Measurements from ENCODE around the gene SBNO2. TPM values are rescaled to one million over a fixed set of nuclear protein-coding genes. Genes with fewer than 3 reads are reported as not detected.

The SBNO2 gene
- total RNA-seq, 1 experiment from 2014 or later = 97.8 TPM

DNA sequence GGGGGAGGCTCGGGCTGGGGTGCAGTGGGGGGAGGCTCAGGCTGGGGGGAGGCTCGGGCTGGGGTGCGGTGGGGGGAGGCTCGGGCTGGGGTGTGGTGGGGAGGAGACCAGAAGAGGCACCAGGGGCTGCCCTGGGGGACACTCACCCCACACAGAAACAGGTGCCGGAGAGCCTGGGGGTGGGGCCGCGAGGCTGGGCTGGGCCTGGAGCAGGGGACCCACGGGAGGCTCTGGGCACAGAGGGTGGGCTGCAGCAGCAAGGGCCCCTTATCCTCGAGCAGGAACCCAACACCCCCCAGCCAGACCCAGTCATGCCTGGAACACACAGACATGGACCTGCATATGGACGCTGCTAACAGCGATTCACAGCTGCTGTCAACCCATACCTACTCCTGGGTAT is 35.9 kb downstream of the SBNO2 start:
- no peaks in the 10 kb centered on the region for H3K27me3 Mint-ChIP-seq (ENCODE audit: unreplicated experiment)
- no peak overlapping the region for H3K27ac Mint-ChIP-seq (ENCODE audit: unreplicated experiment)
- H3K9me3 Mint-ChIP-seq (ENCODE audit: low read depth, unreplicated experiment) = peaks cover 2% of the 10 kb centered on the region
- CTCF ChIA-PET = no interaction called here
- H3K4me3 Mint-ChIP-seq (ENCODE audit: low read depth, unreplicated experiment) = no peak overlapping the region
- no TSS peak for BruUV-seq (replicated peaks)
- H3K36me3 Mint-ChIP-seq (ENCODE audit: insufficient read depth, unreplicated experiment) = peaks cover 49% of the 10 kb centered on the region
- H3K4me1 Mint-ChIP-seq (ENCODE audit: low read depth, unreplicated experiment) = no peaks in the 10 kb centered on the region
- DNase-seq = no peak
- intact Hi-C loops (cut with micrococcal nuclease; ENCODE audit: unreplicated experiment) = no loop called here
- TF ChIP-seq, protein P1, sequence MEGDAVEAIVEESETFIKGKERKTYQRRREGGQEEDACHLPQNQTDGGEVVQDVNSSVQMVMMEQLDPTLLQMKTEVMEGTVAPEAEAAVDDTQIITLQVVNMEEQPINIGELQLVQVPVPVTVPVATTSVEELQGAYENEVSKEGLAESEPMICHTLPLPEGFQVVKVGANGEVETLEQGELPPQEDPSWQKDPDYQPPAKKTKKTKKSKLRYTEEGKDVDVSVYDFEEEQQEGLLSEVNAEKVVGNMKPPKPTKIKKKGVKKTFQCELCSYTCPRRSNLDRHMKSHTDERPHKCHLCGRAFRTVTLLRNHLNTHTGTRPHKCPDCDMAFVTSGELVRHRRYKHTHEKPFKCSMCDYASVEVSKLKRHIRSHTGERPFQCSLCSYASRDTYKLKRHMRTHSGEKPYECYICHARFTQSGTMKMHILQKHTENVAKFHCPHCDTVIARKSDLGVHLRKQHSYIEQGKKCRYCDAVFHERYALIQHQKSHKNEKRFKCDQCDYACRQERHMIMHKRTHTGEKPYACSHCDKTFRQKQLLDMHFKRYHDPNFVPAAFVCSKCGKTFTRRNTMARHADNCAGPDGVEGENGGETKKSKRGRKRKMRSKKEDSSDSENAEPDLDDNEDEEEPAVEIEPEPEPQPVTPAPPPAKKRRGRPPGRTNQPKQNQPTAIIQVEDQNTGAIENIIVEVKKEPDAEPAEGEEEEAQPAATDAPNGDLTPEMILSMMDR (IDR thresholded peaks at IDR 0.05; ENCODE audit: unreplicated experiment) = no peak

- TF ChIP-seq, protein P1 (IDR thresholded peaks at IDR 0.05; ENCODE audit: unreplicated experiment) = no peak
- DNase-seq = no peak
- H3K27me3 Mint-ChIP-seq (ENCODE audit: unreplicated experiment) = no peaks in the 10 kb centered on the region
- CTCF ChIA-PET = no interaction called here
- peaks cover 46% of the 10 kb centered on the region for H3K36me3 Mint-ChIP-seq (ENCODE audit: insufficient read depth, unreplicated experiment)
- no peaks in the 10 kb centered on the region for H3K4me1 Mint-ChIP-seq (ENCODE audit: low read depth, unreplicated experiment)
- intact Hi-C loops (cut with micrococcal nuclease; ENCODE audit: unreplicated experiment) = no loop called here
- H3K4me3 Mint-ChIP-seq (ENCODE audit: low read depth, unreplicated experiment) = no peak overlapping the region
- H3K9me3 Mint-ChIP-seq (ENCODE audit: low read depth, unreplicated experiment) = no peaks in the 10 kb centered on the region
- BruUV-seq (replicated peaks) = no TSS peak
- H3K27ac Mint-ChIP-seq (ENCODE audit: unreplicated experiment) = no peak overlapping the region
Observed at GRCh38 chr19:1136621-1137317, 37.3 kb downstream of the SBNO2 start.

DNA sequence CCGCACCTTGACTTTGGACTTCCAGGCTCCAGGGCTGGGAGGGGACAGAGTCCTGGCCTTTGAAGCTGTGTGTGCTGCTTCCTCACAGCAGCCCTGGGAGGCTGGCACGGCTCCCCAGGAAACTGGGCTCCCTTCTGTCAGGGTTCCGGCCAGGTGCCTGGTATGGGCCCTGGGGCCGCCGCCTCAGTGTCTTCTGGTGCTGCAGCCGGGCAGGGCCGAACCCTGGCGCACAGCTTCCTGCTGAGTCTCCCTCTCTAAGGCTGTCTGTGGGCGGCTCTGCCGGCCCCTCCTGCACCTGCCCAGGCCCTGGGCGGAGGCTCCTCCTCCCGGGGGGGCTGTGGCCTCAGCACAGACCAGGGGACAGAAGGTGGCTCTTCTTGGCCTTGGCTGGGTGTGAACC is 37.9 kb downstream of the SBNO2 start:
- Mint-ChIP-seq H3K27me3 (ENCODE audit: unreplicated experiment) (no peaks in the 10 kb centered on the region), H3K4me3 (ENCODE audit: low read depth, unreplicated experiment) (no peak overlapping the region), H3K4me1 (ENCODE audit: low read depth, unreplicated experiment) (no peaks in the 10 kb centered on the region), H3K9me3 (ENCODE audit: low read depth, unreplicated experiment) (no peaks in the 10 kb centered on the region), H3K36me3 (ENCODE audit: insufficient read depth, unreplicated experiment) (peaks cover 47% of the 10 kb centered on the region), H3K27ac (ENCODE audit: unreplicated experiment) (no peak overlapping the region)
- TF ChIP-seq, protein P1 (IDR thresholded peaks at IDR 0.05; ENCODE audit: unreplicated experiment) = no peak
- intact Hi-C loops (cut with micrococcal nuclease; ENCODE audit: unreplicated experiment) = no loop called here
- CTCF ChIA-PET = no interaction called here
- no peak for DNase-seq
- no TSS peak for BruUV-seq (replicated peaks)

DNA sequence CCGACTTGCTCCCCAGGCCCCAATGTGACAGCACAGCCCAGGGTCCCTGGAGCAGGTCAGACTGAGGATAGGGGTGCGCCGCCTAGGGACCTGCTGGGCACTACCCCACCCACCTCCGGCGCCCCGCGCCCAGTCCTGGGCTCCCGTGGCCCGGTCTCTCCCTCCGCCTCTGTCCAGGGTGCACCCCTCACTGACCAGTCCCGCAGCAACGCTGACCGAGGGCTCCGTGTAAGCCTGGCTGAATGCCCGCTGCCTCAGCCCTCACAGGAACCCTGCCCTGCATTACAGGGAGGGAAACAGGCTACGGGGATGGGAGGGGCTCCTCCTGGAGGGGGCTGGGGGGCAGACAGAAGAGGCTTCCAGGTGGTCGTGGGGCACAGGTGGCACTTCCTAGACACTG is 38.6 kb downstream of the SBNO2 start:
- Mint-ChIP-seq H3K36me3 (ENCODE audit: insufficient read depth, unreplicated experiment) (peaks cover 54% of the 10 kb centered on the region), H3K9me3 (ENCODE audit: low read depth, unreplicated experiment) (no peaks in the 10 kb centered on the region), H3K4me3 (ENCODE audit: low read depth, unreplicated experiment) (no peak overlapping the region), H3K27ac (ENCODE audit: unreplicated experiment) (no peak overlapping the region), H3K4me1 (ENCODE audit: low read depth, unreplicated experiment) (no peaks in the 10 kb centered on the region), H3K27me3 (ENCODE audit: unreplicated experiment) (no peaks in the 10 kb centered on the region)
- CTCF ChIA-PET = interaction anchor here (0.9 kb wide), 1 partner anchor 26 kb away, joined by 3 read pairs; no protein-coding TSS in a partner anchor
- no peak for DNase-seq
- TF ChIP-seq, protein P1 (IDR thresholded peaks at IDR 0.05; ENCODE audit: unreplicated experiment) = no peak
- no TSS peak for BruUV-seq (replicated peaks)
- intact Hi-C loops (cut with micrococcal nuclease; ENCODE audit: unreplicated experiment) = no loop called here
